Adrenal gland (tissue), 12 donors: ENCODE measurements around the gene KLHL15. TPM values are rescaled to one million over a fixed set of nuclear protein-coding genes. Genes with fewer than 3 reads are reported as not detected.

ENCODE experiments used
- DNase-seq, 7 donors: peaks; one replicate each; pipeline ENCODE4 v3.0.0-alpha.2; 2019 to 2020
- H3K27ac ChIP-seq, 5 donors: fragments of 200-600 bp; sonication (generic) in 4 of 5; 1 replicate in 3 of 5; 2 replicates in 2 of 5; pipeline versions ENCODE4 v1.5.1 to v1.8.0; 2016 to 2020; ENCODE audit warnings: mild to moderate bottlenecking in 1 of 5
- H3K27me3 ChIP-seq: fragments of 200-600 bp; 2 replicates; pipeline ENCODE4 v1.8.0; 2021
- H3K36me3 ChIP-seq, 2 donors: fragments of 200-600 bp; replicated peaks in 1 of 2; 1 replicate in 1 of 2; 2 replicates in 1 of 2; pipeline versions ENCODE4 v1.5.1 to v1.8.0; 2018 to 2022
- H3K4me1 ChIP-seq, 2 donors: fragments of 200-600 bp; replicated peaks in 1 of 2; 1 replicate in 1 of 2; 2 replicates in 1 of 2; pipeline versions ENCODE4 v1.5.1 to v1.8.0; 2018 to 2021
- H3K4me3 ChIP-seq, 4 donors: fragments of 200-600 bp; sonication (generic) in 3 of 4; one replicate each; pipeline ENCODE4 v1.5.1; 2016 to 2018
- H3K9me3 ChIP-seq, 3 donors: fragments of 200-600 bp; sonication (generic) in 1 of 3; replicated peaks in 1 of 3; 1 replicate in 2 of 3; 2 replicates in 1 of 3; pipeline versions ENCODE4 v1.5.1 to v1.8.0; 2016 to 2021
- POLR2A ChIP-seq, 2 donors: fragments of 450-650 bp; IDR thresholded peaks; one replicate each; pipeline ENCODE4 v1.6.1; 2017; ENCODE audit warnings: antibody characterized with exemption in 2 of 2, mild to moderate bottlenecking in 2 of 2, moderate library complexity in 1 of 2
- WGBS, 4 donors: extraction: QIAGEN DNeasy Blood & Tissue Kit in 2 of 4; methylation state at CpG; one replicate each; pipeline versions ENCODE4 v1.1.5 to v1.1.7; 2013 to 2017; 5-methylcytosine and 5-hydroxymethylcytosine counted together
- intact Hi-C, 2 donors: fragments of 100-400 bp; cut with DNase I; formaldehyde crosslinking; loops; one replicate each; pipeline versions ENCODE4 v1.14.1 to v1.15.0; 2022 to 2023
- polyA plus RNA-seq, 3 donors: library from polyadenylated mRNA; stranded (reverse); fragments of 200-250 nt in 2 of 3; fragments of 350-450 nt in 1 of 3; fragmentation: Illumina TruSeq in 1 of 3; extraction: RNeasy Lipid Tissue Mini Kit (QIAGEN cat#74804) in 1 of 3; gene quantifications; one replicate each; pipeline ENCODE4 v1.2.3, GENCODE V29; 2013 to 2014
- total RNA-seq, 9 donors: library from RNA; depleted of rRNA in 4 of 9; stranded (reverse); fragments of >200 nt in 4 of 9; fragments of 120-200 nt in 1 of 9; fragmentation: NEBNext Ultra II Directional in 1 of 9; extraction: Animal tissue kit (Norgen Biotek cat#: 25700) in 1 of 9; gene quantifications; one replicate each; pipeline versions ENCODE4 v1.1.0 to v1.2.4, GENCODE V29; 2013 to 2023
- TF ChIP-seq, protein P1 (sequence below), 6 experiments: fragments of 450-650 bp in 4 of 6; fragments of 200-600 bp in 2 of 6; sonication (generic) in 1 of 6; IDR thresholded peaks; 1 replicate in 5 of 6; 2 replicates in 1 of 6; pipeline versions ENCODE4 v1.5.1 to v1.8.0; 2016 to 2021; ENCODE audit warnings: antibody characterized with exemption in 6 of 6, mild to moderate bottlenecking in 2 of 6, moderate library complexity in 1 of 6
- donor health status: healthy with polysubstance abuse.
- donor health status: Bipolar disorder and iron deficiency.
- donor health status: DM: yes; HTN: yes; CAD: no.
- donor health status: DM: no; HTN: no; CAD: no.
- donor health status: DM: no; HTN: no; CAD: no.
- donor health status: DM: yes; HTN: yes; CAD: no.

KLHL15 gene
- total and polyA plus RNA-seq, 12 donors, result 1.5 to 75.3 (median 17.2) TPM

- Histone ChIP-seq H3K9me3 (no peaks in the 10 kb centered on the region), H3K36me3 (no peaks in the 10 kb centered on the region), H3K4me1 (no peaks in the 10 kb centered on the region), H3K27ac (peak overlapping the region; percentile 69 to 99 (median 93)), H3K4me3 (peak overlapping the region in 2 of 4 donors; percentile 16 to 72), H3K27me3 (peaks cover 9% of the 10 kb centered on the region)
- DNase-seq, result peak in 5 of 7 donors; percentile 28 to 61 (median 45)
- TF ChIP-seq, protein P1, sequence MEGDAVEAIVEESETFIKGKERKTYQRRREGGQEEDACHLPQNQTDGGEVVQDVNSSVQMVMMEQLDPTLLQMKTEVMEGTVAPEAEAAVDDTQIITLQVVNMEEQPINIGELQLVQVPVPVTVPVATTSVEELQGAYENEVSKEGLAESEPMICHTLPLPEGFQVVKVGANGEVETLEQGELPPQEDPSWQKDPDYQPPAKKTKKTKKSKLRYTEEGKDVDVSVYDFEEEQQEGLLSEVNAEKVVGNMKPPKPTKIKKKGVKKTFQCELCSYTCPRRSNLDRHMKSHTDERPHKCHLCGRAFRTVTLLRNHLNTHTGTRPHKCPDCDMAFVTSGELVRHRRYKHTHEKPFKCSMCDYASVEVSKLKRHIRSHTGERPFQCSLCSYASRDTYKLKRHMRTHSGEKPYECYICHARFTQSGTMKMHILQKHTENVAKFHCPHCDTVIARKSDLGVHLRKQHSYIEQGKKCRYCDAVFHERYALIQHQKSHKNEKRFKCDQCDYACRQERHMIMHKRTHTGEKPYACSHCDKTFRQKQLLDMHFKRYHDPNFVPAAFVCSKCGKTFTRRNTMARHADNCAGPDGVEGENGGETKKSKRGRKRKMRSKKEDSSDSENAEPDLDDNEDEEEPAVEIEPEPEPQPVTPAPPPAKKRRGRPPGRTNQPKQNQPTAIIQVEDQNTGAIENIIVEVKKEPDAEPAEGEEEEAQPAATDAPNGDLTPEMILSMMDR (IDR thresholded peaks at IDR 0.05), result no peak
- peak; percentile 40 to 57 for TF ChIP-seq POLR2A (IDR thresholded peaks at IDR 0.05)
- 1 to 36% (median 16%) methylated on average over 9 to 44 of the region's 46 CpGs for WGBS, 4 donors
- intact Hi-C loops, result no loop called here
These were observed 1.1 kb downstream of the KLHL15 start for GRCh38 chrX:24025741-24026403.

GRCh38 chrX:24024819-24025740, 1.9 kb downstream of the KLHL15 start:
- Histone ChIP-seq H3K27ac (peak overlapping the region; percentile 69 to 99 (median 93)), H3K9me3 (no peaks in the 10 kb centered on the region), H3K4me1 (no peaks in the 10 kb centered on the region), H3K4me3 (peak overlapping the region; percentile 33 to 86 (median 64)), H3K36me3 (no peaks in the 10 kb centered on the region), H3K27me3 (peaks cover 9% of the 10 kb centered on the region)
- WGBS, 4 donors, result 0 to 73% (median 34%) methylated on average over 24 to 90 of the region's 111 CpGs; no CpG with 5 or more reads in 1 of the 4 donors
- TF ChIP-seq, protein P1 (IDR thresholded peaks at IDR 0.05), result peak in 2 of 6 experiments; percentile 18 to 34
- TF ChIP-seq POLR2A (IDR thresholded peaks at IDR 0.05), result peak; percentile 89 to 90
- DNase-seq, result peak; percentile 86 to 93 (median 88)
- intact Hi-C loops, result no loop called here

- 1 to 34% (median 17%) methylated on average over 19 of the region's 19 CpGs for WGBS, 4 donors
- Histone ChIP-seq H3K9me3 (no peaks in the 10 kb centered on the region), H3K36me3 (no peaks in the 10 kb centered on the region), H3K27me3 (peaks cover 9% of the 10 kb centered on the region), H3K4me1 (peaks cover 0 to 4% of the 10 kb centered on the region in 2 donors), H3K4me3 (peak overlapping the region; percentile 33 to 86 (median 64)), H3K27ac (peak overlapping the region; percentile 64 to 99 (median 93))
- no peak for DNase-seq
- TF ChIP-seq, protein P1 (IDR thresholded peaks at IDR 0.05), result no peak
- peak in 1 of 2 donors; percentile 10 for TF ChIP-seq POLR2A (IDR thresholded peaks at IDR 0.05)
- intact Hi-C loops, result no loop called here
These were observed 2.9 kb downstream of the KLHL15 start for GRCh38 chrX:24023972-24024669.
